Breast epithelium (tissue), 3 donors: ENCODE results near the gene MACROD2.

Experiments
- CTCF ChIP-seq, 3 donors: fragments of 450-650 bp; IDR thresholded peaks; one replicate each; pipeline ENCODE4 v1.5.1; 2016 to 2017; ENCODE audit warnings: antibody characterized with exemption in 3 of 3, mild to moderate bottlenecking in 3 of 3, moderate library complexity in 3 of 3
- POLR2A ChIP-seq: fragments of 450-650 bp; IDR thresholded peaks from one replicate; pipeline ENCODE4 v1.6.1; 2016; ENCODE audit warnings: antibody characterized with exemption, mild to moderate bottlenecking, moderate library complexity
- POLR2AphosphoS5 ChIP-seq, 3 donors: sonication (generic); formaldehyde crosslinking; IDR thresholded peaks; one replicate each; pipeline ENCODE4 v1.6.1; 2017; ENCODE audit warnings: antibody characterized with exemption in 3 of 3

- TF ChIP-seq CTCF (IDR thresholded peaks at IDR 0.05), result no peak
- no peak for TF ChIP-seq POLR2A
- TF ChIP-seq POLR2AphosphoS5 (IDR thresholded peaks at IDR 0.05), result no peak
Observed at GRCh38 chr20:15476781-15477180, 1481.5 kb downstream of the MACROD2 start.
